HepG2 (cell line): ENCODE results near the gene C6orf62. TPM values are rescaled to one million over a fixed set of nuclear protein-coding genes. Genes with fewer than 3 reads are reported as not detected.

Experiments
- DRAP1 ChIP-seq: IDR thresholded peaks from 2 replicates; pipeline ENCODE4 v1.6.1; 2016; ENCODE audit warnings: missing genetic modification reagents, missing compliant biosample characterization
- DZIP1 ChIP-seq: sonication (generic); formaldehyde crosslinking; IDR thresholded peaks from 2 replicates; pipeline ENCODE4 v1.5.0; 2020; ENCODE audit warnings: mild to moderate bottlenecking, missing genetic modification reagents
- FOXK2 ChIP-seq: fragments of 450-650 bp; IDR thresholded peaks from 2 replicates; pipeline ENCODE4 v1.6.1; 2016
- GFI1 ChIP-seq: sonication (generic); formaldehyde crosslinking; IDR thresholded peaks from 2 replicates; pipeline ENCODE4 v1.5.0; 2020; ENCODE audit warnings: missing genetic modification reagents, mild to moderate bottlenecking, borderline replicate concordance
- HNRNPH1 ChIP-seq: fragments of 200-400 bp; formaldehyde crosslinking; optimal IDR thresholded peaks from 2 replicates; pipeline ENCODE3; 2017; ENCODE audit warnings: mild to moderate bottlenecking, low read depth, low read length
- KDM2A ChIP-seq: sonication (generic); formaldehyde crosslinking; IDR thresholded peaks from 2 replicates; pipeline ENCODE4 v1.4.0; 2020; ENCODE audit warnings: low read depth, missing genetic modification reagents, borderline replicate concordance
- KLF15 ChIP-seq: sonication (generic); formaldehyde crosslinking; IDR thresholded peaks from 2 replicates; pipeline ENCODE4 v1.8.1; 2023; ENCODE audit warnings: borderline replicate concordance, mild to moderate bottlenecking, inconsistent platforms, missing genetic modification reagents, mixed read lengths
- MAFF ChIP-seq: IDR thresholded peaks from 2 replicates; pipeline ENCODE4 v1.6.1; 2011; ENCODE audit warnings: low read depth, low read length, improper control_type of control experiment
- NR2F6 ChIP-seq, 2 experiments: IDR thresholded peaks; 2 replicates each; pipeline ENCODE4 v1.6.1; 2016; ENCODE audit warnings: antibody characterized with exemption in 1 of 2, mild to moderate bottlenecking in 1 of 2
- PRMT3 ChIP-seq: sonication (generic); formaldehyde crosslinking; IDR thresholded peaks from 2 replicates; pipeline ENCODE4 v1.8.1; 2022; ENCODE audit warnings: low read depth, mild to moderate bottlenecking, moderate library complexity, missing genetic modification reagents, borderline replicate concordance
- REPIN1 ChIP-seq: sonication (generic); formaldehyde crosslinking; IDR thresholded peaks from 2 replicates; pipeline ENCODE4 v1.8.0; 2022; ENCODE audit warnings: missing genetic modification reagents, low read depth, mild to moderate bottlenecking, borderline replicate concordance
- RFXANK ChIP-seq: IDR thresholded peaks from 2 replicates; pipeline ENCODE4 v1.6.1; 2016
- SP4 ChIP-seq: sonication (generic); formaldehyde crosslinking; IDR thresholded peaks from 2 replicates; pipeline ENCODE4 v1.8.1; 2023; ENCODE audit warnings: mild to moderate bottlenecking, missing genetic modification reagents
- STAG1 ChIP-seq: sonication (generic); formaldehyde crosslinking; IDR thresholded peaks from 2 replicates; pipeline ENCODE4 v1.4.0; 2020; ENCODE audit warnings: missing genetic modification reagents
- ZNF280B ChIP-seq: sonication (generic); formaldehyde crosslinking; IDR thresholded peaks from 2 replicates; pipeline ENCODE4 v1.5.0; 2020; ENCODE audit warnings: missing genetic modification reagents, mild to moderate bottlenecking, borderline replicate concordance
- ZNF574 ChIP-seq: sonication (generic); formaldehyde crosslinking; IDR thresholded peaks from 2 replicates; pipeline ENCODE4 v1.4.0; 2020; ENCODE audit warnings: missing genetic modification reagents
- ZNF782 ChIP-seq: sonication (generic); formaldehyde crosslinking; IDR thresholded peaks from 2 replicates; pipeline ENCODE4 v1.4.0; 2020; ENCODE audit warnings: missing genetic modification reagents, mild to moderate bottlenecking, borderline replicate concordance
- ZNF883 ChIP-seq: sonication (generic); formaldehyde crosslinking; IDR thresholded peaks from 2 replicates; pipeline ENCODE4 v1.5.1; 2020; ENCODE audit warnings: mild to moderate bottlenecking, missing genetic modification reagents; ENCODE audit errors: not compliant biosample characterization
- polyA plus RNA-seq, 8 experiments: library from polyadenylated mRNA; depleted of rRNA in 3 of 8; stranded (reverse) in 7 of 8; unstranded in 1 of 8; fragments of >200 nt; fragmentation: Illumina TruSeq in 4 of 8; extraction: Trizol in 4 of 8; gene quantifications; 2 replicates each; pipeline versions ENCODE4 v1.2.1 to v1.2.3, GENCODE V29; 2011 to 2016; ENCODE audit warnings: low read depth in 4 of 8, missing spikeins in 1 of 8, mixed read lengths in 1 of 8; ENCODE audit not compliant: insufficient read depth in 1 of 8
- total RNA-seq, 5 experiments: library from RNA; depleted of rRNA; stranded (reverse); fragments of >200 nt; fragmentation: Illumina TruSeq; extraction: Trizol; gene quantifications; 2 replicates each; pipeline ENCODE4 v1.2.3, GENCODE V29; 2016; ENCODE audit warnings: low read depth in 1 of 5
- TF ChIP-seq, protein P1 (sequence below), 2 experiments: fragments of 450-650 bp in 1 of 2; sonication (generic) in 1 of 2; formaldehyde crosslinking; IDR thresholded peaks; 2 replicates each; pipeline versions ENCODE4 v1.5.0 to v1.8.0; 2020 to 2022; ENCODE audit warnings: mild to moderate bottlenecking in 1 of 2, missing genetic modification reagents in 1 of 2

Gene C6orf62
- total and polyA plus RNA-seq, 2 of the 13 experiments (the other 11 are each of a cell fraction or from before 2014, with no cell fraction given) = 54.8 to 90.4 TPM

DNA sequence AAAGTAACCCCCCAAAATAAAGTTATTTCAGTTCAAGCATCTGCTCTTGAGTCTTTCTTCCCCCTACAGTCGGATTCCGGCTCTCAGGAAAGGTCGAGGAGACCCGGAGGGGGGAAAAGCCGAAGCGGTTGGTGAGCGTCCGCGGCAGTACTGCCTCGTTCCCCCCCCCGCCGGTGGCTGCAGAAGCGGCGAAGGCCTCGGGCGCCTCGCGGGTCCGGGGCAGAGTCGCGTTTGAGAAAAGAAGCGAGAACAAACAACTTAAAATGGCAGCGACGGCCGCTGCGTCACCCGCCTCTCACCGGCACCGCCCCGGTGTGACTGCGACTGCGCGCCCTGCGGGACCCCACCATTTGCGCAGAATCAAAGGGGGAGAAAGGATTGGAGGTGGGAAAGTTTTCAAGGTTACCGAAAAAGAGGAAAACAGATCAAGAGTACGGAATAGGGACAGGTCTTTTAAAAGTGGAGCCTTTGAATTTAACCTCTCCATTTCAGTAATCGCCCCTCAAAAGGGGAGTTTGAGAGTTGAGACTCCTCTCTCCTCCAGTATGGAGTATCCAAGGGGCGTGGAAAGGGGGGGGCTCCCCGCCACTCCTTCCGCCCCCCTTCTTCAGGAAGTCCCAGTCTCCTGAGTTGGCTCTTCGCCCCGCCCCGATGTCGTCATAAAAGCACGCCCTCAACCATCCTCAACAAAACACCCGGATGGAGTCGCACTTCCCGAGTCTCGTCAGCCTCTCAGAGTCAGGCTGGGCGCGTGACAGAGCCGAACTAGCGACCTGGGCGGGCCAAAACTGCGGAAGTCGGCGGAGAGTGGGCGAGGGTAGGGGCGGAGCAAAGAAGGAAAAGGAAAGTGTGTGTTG, 1.9 kb upstream of the C6orf62 start (continued):
- peak; percentile 82; the same call in 1 of the 2 replicates for TF ChIP-seq KLF15 (CRISPR knock-in tag)
- TF ChIP-seq GFI1 = peak; percentile 62; the same call in 1 of the 2 replicates
- peak; percentile 26 for TF ChIP-seq ZNF574 (CRISPR knock-in tag)
- TF ChIP-seq DZIP1 (CRISPR knock-in tag) = 0 out of 2 replicates have a peak, but pooled peaks have one; percentile 3
- TF ChIP-seq MAFF = no peak
- 0 out of 2 replicates have a peak, but pooled peaks have one; percentile 60 for TF ChIP-seq PRMT3 (CRISPR knock-in tag)
- no peak for TF ChIP-seq ZNF280B (CRISPR knock-in tag)
- peak; percentile 87 for TF ChIP-seq KDM2A (CRISPR knock-in tag)
- TF ChIP-seq NR2F6 (IDR thresholded peaks at IDR 0.05) = no peak
- peak; percentile 9; the same call in 1 of the 2 replicates for TF ChIP-seq NR2F6 (CRISPR knock-in tag; IDR thresholded peaks at IDR 0.05)
- TF ChIP-seq SP4 (CRISPR knock-in tag) = peak; percentile 93
- no peak for TF ChIP-seq ZNF782 (CRISPR knock-in tag)
- no peak for TF ChIP-seq STAG1 (CRISPR knock-in tag)
- no peak; the same call in 1 of the 2 replicates for TF ChIP-seq REPIN1 (CRISPR knock-in tag)
- TF ChIP-seq RFXANK = peak; percentile 93
- TF ChIP-seq FOXK2 = peak; percentile 100
- peak; percentile 80 for TF ChIP-seq DRAP1 (CRISPR knock-in tag)
- TF ChIP-seq ZNF883 (CRISPR knock-in tag) = peak; percentile 74
- no peak for TF ChIP-seq HNRNPH1
- TF ChIP-seq, protein P1, sequence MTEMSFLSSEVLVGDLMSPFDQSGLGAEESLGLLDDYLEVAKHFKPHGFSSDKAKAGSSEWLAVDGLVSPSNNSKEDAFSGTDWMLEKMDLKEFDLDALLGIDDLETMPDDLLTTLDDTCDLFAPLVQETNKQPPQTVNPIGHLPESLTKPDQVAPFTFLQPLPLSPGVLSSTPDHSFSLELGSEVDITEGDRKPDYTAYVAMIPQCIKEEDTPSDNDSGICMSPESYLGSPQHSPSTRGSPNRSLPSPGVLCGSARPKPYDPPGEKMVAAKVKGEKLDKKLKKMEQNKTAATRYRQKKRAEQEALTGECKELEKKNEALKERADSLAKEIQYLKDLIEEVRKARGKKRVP (CRISPR knock-in tag; IDR thresholded peaks at IDR 0.05) = peak in 1 of 2 experiments; percentile 56; a peak in 2 of 4 replicates
